OCI-M1 (cell line): ENCODE results near the gene NOC2L.
"Not testable (repeated sequence)": the region's sequence is repeated elsewhere in the genome, so short reads cannot be mapped to it uniquely, and the experiment has no call there.

Source experiments
- DNase-seq: peaks from one replicate; lab custom pipeline; 2025; lab: John Stamatoyannopoulos, UW

The NOC2L gene

GRCh38 chr1:904310-904950, 54.6 kb downstream of the NOC2L start:
- DNase-seq, result peak; percentile 94

DNA sequence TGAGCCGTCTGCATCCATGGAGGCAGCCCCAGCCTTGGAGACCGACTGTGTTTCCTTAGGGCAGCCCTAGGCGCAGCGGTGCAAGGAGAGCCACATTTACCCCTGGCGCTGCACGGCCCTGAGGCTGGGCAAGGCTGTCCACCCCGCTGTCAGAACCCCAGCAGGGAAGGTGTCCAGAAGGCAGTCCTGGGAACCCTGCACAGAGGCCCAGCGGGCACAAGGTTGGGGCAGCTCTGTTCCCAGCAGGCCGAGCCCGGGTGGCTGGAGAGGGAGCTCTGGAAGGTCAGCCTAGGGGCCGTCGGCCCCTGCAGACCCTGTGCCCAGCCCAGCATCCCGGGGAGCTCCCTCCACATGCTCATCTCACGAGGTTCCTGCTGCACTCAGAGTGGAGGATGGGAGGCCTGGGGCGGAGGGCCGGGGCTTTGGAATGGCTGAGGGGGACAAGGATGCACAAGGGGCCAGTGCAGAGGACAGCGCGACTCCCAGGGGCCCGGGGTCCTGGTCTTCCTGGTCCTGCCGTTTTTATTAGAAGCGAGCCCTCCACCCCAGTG, 55.3 kb downstream of the NOC2L start:
- DNase-seq, result no peak

DNA sequence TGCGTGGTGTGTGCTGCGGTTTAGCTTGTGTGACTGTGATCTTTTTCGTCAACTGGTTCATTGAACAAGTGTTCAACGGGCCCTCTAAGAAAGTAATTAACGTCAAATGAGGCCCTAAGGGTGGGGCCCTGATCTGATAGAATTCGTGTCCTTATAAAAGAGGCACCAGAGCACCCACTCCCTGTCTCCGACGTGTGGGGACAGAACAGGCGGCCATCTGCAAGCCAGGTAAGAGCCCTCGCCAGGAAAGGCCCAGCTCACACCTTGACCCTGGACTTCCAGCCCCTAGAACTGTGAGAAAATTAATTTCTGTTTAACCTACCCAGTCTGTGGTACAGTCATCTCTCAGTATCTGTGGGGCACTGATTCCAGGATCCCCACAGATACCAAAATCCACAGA, 55.8 kb downstream of the NOC2L start:
- DNase-seq, result no peak

- DNase-seq, result no peak
These were observed 56.3 kb downstream of the NOC2L start for GRCh38 chr1:902802-903201.

DNA sequence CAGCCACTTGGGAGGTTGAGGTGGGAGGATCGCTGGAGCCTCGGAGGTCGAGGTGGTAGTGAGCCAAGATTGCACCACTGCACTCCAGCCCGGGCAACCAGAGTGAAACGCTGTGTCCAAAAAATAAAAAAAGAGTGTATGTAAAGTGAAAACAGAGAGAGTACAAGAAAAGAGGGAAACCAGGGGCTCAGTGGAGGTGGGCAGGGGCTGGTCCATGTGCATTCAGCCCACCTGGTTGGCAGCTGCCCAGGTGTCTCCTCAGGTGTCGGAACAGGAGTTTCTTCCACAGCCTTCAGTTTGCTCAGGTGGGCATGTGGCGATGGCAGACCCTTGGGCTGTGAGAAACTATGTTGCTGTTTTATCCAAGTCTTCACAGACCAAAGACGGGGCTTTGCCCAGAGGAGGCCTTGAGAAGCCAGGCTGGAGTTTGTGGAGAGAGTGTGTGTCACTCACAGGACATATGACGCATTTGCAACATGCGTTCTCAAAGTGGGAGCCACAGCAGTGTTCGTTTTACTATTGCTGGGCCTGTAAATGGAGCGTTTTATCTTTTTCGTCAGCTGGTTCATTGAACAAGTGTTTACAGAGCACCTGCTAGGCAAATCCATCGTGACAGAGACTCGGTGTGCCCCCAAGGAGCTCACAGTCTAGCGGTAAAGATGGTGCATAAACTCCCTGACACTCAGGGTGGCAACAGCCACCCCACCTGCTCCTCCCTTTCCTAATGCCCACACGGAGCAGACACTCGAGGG, 57.8 kb downstream of the NOC2L start:
- DNase-seq, result no peak

DNA sequence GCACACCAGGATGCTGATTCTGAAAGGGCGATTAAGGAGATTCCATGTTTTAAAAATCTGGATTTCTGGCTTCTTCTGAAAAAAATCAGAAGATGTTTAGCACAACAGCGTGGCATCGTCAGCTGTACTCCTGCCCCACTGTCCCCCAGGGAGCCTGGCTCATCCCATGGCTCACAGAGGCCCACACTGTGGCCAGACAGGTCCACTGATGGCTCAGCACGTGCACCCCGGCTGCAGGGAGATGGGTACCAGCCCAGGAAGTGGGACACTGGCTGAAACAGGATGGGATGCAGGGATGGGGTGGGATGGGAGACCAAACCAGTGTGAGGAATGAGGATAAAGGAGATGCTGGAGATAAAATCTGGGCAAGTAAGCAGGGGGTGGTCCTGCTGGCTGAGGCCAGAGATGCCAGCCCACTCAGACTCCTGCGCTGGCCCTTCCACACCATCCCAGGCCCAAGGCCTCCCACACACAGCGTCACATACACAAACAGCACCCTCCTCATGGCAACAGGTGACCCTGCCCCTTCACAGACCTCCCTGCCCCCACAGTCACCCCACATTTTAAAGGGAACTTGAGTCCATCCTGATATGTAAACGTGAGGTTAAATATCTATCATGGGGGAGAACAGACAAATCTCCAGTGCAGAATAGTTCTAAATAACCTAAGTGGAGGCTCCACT, 59.3 kb downstream of the NOC2L start:
- DNase-seq, result no peak

- not testable (repeated sequence) for DNase-seq
These were observed 61.1 kb downstream of the NOC2L start for GRCh38 chr1:897951-898350.

GRCh38 chr1:897226-897625, 61.8 kb downstream of the NOC2L start:
- DNase-seq, result no peak
